GM12873 (cell line): Measurements from ENCODE around the gene PSMB7.

Experiments used
- TF ChIP-seq, protein P1 (sequence below): IDR thresholded peaks from 2 replicates; pipeline ENCODE4 v1.5.1; 2012; ENCODE audit warnings: low read depth, mild to moderate bottlenecking, moderate library complexity, low read length, control low read depth; ENCODE audit not compliant: insufficient read depth; ENCODE audit errors: missing control alignments

PSMB7 gene

DNA sequence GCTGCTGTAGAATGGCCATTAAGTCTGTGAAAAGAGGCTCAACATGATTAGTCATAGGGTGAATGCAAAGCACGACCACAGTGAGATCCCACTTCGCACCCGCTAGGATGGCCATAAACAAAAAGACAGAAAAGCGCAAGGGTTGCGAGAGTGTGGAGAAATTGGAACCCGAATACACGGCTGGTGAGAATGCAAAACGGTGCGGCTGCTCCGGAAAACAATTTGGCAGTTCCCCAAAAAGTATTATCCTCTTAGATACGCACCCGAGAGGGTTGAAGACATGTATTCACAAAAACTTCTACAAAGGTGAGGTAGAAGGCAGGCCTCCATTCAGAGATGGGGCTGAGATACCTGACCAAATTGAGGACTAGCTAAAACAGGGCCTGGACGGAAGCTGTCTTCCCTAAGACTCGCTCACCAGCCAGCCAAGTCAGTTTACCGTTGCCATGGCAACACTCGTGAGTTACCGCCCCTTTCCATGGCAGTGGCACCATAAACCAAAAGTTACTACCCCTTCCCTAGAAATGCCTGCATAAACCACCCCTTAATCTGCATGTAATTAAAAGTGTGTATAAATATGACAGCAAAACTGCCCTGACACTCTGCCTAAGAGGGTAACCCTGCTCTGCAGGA is 726 bp upstream of the PSMB7 start:
- TF ChIP-seq, protein P1, sequence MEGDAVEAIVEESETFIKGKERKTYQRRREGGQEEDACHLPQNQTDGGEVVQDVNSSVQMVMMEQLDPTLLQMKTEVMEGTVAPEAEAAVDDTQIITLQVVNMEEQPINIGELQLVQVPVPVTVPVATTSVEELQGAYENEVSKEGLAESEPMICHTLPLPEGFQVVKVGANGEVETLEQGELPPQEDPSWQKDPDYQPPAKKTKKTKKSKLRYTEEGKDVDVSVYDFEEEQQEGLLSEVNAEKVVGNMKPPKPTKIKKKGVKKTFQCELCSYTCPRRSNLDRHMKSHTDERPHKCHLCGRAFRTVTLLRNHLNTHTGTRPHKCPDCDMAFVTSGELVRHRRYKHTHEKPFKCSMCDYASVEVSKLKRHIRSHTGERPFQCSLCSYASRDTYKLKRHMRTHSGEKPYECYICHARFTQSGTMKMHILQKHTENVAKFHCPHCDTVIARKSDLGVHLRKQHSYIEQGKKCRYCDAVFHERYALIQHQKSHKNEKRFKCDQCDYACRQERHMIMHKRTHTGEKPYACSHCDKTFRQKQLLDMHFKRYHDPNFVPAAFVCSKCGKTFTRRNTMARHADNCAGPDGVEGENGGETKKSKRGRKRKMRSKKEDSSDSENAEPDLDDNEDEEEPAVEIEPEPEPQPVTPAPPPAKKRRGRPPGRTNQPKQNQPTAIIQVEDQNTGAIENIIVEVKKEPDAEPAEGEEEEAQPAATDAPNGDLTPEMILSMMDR: no peak

DNA sequence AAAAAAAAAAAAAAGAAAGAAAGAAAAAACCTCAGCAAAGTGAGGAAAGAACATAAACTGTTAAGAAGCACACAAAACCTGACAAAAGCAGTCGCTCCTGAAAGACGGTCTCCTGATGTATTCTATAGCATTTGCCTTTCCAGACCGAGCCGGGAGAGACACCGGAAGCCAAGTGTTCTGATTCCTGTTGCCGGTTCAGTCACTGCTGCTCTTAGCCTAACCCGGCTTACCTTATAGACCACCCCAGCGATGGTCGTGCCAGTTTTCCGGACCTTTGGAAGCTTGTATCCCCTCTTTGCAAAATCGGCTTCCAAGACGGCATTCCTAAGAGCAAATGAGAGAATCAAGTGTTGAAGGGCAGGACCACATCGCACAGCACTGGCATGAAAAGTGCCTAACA is 630 bp downstream of the PSMB7 start:
- TF ChIP-seq, protein P1: no peak

GRCh38 chr9:124412228-124412575 is 3.0 kb downstream of the PSMB7 start:
- TF ChIP-seq, protein P1: no peak

GRCh38 chr9:124411514-124412227 is 3.6 kb downstream of the PSMB7 start:
- TF ChIP-seq, protein P1: no peak

DNA sequence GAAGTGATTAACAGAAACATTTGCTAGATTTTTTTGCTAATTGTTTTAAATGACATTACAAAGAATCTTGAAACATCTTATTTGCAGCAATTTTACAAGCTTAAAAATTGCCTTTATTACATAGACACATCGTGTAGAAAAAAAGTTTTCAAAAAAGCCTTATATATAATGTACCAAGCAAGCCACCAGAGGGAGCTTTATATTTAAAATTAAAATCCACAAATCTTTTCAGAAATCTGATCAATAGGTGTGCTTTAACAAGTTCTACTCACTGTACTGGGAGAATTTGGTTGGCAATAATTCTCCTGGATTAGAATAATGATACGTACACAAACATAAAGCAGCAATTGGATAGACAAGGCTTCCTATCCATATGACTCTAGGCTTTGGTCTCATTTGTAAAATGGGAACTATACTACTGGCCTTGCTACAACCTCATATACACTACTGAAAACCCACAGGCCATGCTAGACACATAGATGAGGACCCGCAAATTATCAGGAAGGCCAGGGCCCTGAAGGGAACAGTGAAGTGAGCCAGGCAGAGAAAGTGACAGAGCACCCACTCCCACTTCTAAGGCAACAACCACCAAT is 4.8 kb downstream of the PSMB7 start:
- TF ChIP-seq, protein P1: peak; percentile 29

- TF ChIP-seq, protein P1: no peak
These were observed 5.8 kb downstream of the PSMB7 start for GRCh38 chr9:124409410-124409809.

DNA sequence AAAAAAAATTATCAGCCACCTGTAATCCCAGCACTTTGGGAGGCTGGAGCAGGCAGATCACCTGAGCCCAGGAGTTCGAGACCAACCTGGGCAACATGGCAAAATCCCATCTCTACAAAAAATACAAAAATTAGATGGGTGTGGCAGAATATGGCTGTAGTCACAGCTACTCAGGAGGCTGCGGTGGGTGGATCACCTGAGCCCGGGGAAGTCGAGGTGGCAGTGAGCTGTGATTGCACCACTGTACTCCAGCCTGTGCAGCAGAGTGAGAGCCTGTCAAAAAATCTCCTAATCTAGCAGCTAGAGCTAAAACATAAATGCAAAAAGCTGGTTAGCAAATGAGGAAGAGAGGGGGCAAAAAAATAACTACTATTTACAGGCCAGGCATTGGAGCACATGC is 12.0 kb downstream of the PSMB7 start:
- TF ChIP-seq, protein P1: no peak
